Fibroblast of mammary gland (primary cell): ENCODE measurements around the gene AKAP9.
"Not testable (repeated sequence)": the region's sequence is repeated elsewhere in the genome, so short reads cannot be mapped to it uniquely, and the experiment has no call there.

Source experiments
- DNase-seq: peaks from one replicate; pipeline ENCODE4 v3.0.0-alpha.2; 2010; ENCODE audit warnings: low read depth
- H3K4me3 ChIP-seq: 2 replicates; pipeline ENCODE4 v1.5.1; 2011; ENCODE audit warnings: low read depth, mild to moderate bottlenecking, low read length, moderate library complexity; ENCODE audit not compliant: control insufficient read depth
- CTCF ChIP-seq: conservative IDR thresholded peaks from 2 replicates; pipeline ENCODE4 v1.5.1; 2011; ENCODE audit warnings: low read depth, low read length, inconsistent platforms; ENCODE audit not compliant: control insufficient read depth, insufficient read depth

The AKAP9 gene

GRCh38 chr7:91976743-91977142, 36.1 kb downstream of the AKAP9 start:
- TF ChIP-seq CTCF: no peak
- H3K4me3 ChIP-seq: no peak overlapping the region
- DNase-seq: no peak

GRCh38 chr7:91979590-91979989, 38.9 kb downstream of the AKAP9 start:
- DNase-seq: no peak
- TF ChIP-seq CTCF: no peak

GRCh38 chr7:91982352-91982751, 41.7 kb downstream of the AKAP9 start:
- not testable (repeated sequence) for DNase-seq, H3K4me3 ChIP-seq

More at GRCh38 chr7:91979590-91979989, 38.9 kb downstream of the AKAP9 start:
- H3K4me3 ChIP-seq: no peak overlapping the region

GRCh38 chr7:91988213-91988612, 47.6 kb downstream of the AKAP9 start:
- DNase-seq: no peak
- H3K4me3 ChIP-seq: no peak overlapping the region
- no peak for TF ChIP-seq CTCF

- DNase-seq: no peak
- no peak for TF ChIP-seq CTCF
- no peak overlapping the region for H3K4me3 ChIP-seq
These were observed 53.3 kb downstream of the AKAP9 start for GRCh38 chr7:91993976-91994375.

- no peak overlapping the region for H3K4me3 ChIP-seq
- no peak for TF ChIP-seq CTCF
- no peak for DNase-seq
These were observed 54.9 kb downstream of the AKAP9 start for GRCh38 chr7:91995391-91996105.

- TF ChIP-seq CTCF: no peak
- no peak for DNase-seq
These were observed 59.2 kb downstream of the AKAP9 start for GRCh38 chr7:91999631-92000565.

More at GRCh38 chr7:91999631-92000565, 59.2 kb downstream of the AKAP9 start:
- no peak overlapping the region for H3K4me3 ChIP-seq
